Bronchial epithelial cell (primary cell): ENCODE measurements around the gene CHRM2. TPM values are rescaled to one million over a fixed set of nuclear protein-coding genes. Genes with fewer than 3 reads are reported as not detected.

Experiments
- DNase-seq: peaks from one replicate; pipeline ENCODE4 v3.0.0-alpha.2; 2010; ENCODE audit warnings: low read depth
- FAIRE-seq: peaks from 2 replicates; lab custom pipeline; 2011; peaks lifted over from hg19 to GRCh38; lab: Jason Lieb, UNC
- H3K27me3 ChIP-seq: 2 replicates; pipeline ENCODE4 v1.5.1; 2011; ENCODE audit warnings: low read length; ENCODE audit not compliant: control insufficient read depth, insufficient read depth
- H3K36me3 ChIP-seq: 2 replicates; pipeline ENCODE4 v1.5.1; 2011; ENCODE audit warnings: low read length; ENCODE audit not compliant: control insufficient read depth, insufficient read depth
- H3K4me3 ChIP-seq: 2 replicates; pipeline ENCODE4 v1.5.1; 2011; ENCODE audit warnings: mild to moderate bottlenecking, low read depth, low read length, control low read depth
- CTCF ChIP-seq: IDR thresholded peaks from 2 replicates; pipeline ENCODE4 v1.5.1; 2011; ENCODE audit warnings: mild to moderate bottlenecking, moderate library complexity, low read length, control low read depth, inconsistent platforms; ENCODE audit not compliant: insufficient read depth, severe bottlenecking
- total RNA-seq: library from RNA; depleted of rRNA; stranded (reverse); fragments of >200 nt; gene quantifications from 2 replicates; pipeline ENCODE4 v1.2.1, GENCODE V29; 2014

Gene CHRM2
- total RNA-seq, 1 donor from 2014 or later = 0.26 TPM

- DNase-seq (no peak), FAIRE-seq (no peak)
- H3K36me3 ChIP-seq = no peaks in the 10 kb centered on the region
- H3K4me3 ChIP-seq = no peak overlapping the region
- no peak for TF ChIP-seq CTCF
- H3K27me3 ChIP-seq = peaks cover 18% of the 10 kb centered on the region
Measured at GRCh38 chr7:136870866-136871487, 2.5 kb downstream of the CHRM2 start.

- no peak for FAIRE-seq
- DNase-seq = peak; percentile 25
- Histone ChIP-seq H3K4me3 (no peak overlapping the region), H3K27me3 (peaks cover 12% of the 10 kb centered on the region), H3K36me3 (no peaks in the 10 kb centered on the region)
- TF ChIP-seq CTCF = peak; percentile 35
Measured at GRCh38 chr7:136874393-136875032, 6.1 kb downstream of the CHRM2 start.

GRCh38 chr7:136877509-136877908 lies 9.1 kb downstream of the CHRM2 start:
- Histone ChIP-seq H3K4me3 (no peak overlapping the region), H3K27me3 (no peaks in the 10 kb centered on the region), H3K36me3 (no peaks in the 10 kb centered on the region)
- no peak for FAIRE-seq
- DNase-seq = peak; percentile 7
- TF ChIP-seq CTCF = no peak

GRCh38 chr7:136877990-136878389 lies 9.5 kb downstream of the CHRM2 start:
- FAIRE-seq (no peak), DNase-seq (no peak)
- Histone ChIP-seq H3K27me3 (no peaks in the 10 kb centered on the region), H3K36me3 (no peaks in the 10 kb centered on the region), H3K4me3 (no peak overlapping the region)
- no peak for TF ChIP-seq CTCF

GRCh38 chr7:136878878-136879277 lies 10.4 kb downstream of the CHRM2 start:
- FAIRE-seq (no peak), DNase-seq (no peak)
- H3K4me3 ChIP-seq = no peak overlapping the region
- H3K36me3 ChIP-seq = no peaks in the 10 kb centered on the region
- no peak for TF ChIP-seq CTCF
- no peaks in the 10 kb centered on the region for H3K27me3 ChIP-seq
